ENCODE measurements around the gene OR2F1.

OR2F1 gene, protein sequence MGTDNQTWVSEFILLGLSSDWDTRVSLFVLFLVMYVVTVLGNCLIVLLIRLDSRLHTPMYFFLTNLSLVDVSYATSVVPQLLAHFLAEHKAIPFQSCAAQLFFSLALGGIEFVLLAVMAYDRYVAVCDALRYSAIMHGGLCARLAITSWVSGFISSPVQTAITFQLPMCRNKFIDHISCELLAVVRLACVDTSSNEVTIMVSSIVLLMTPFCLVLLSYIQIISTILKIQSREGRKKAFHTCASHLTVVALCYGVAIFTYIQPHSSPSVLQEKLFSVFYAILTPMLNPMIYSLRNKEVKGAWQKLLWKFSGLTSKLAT

GRCh38 chr7:143954544-143954943 lies at the start of gene OR2F1:
TSS of gene OR2F1 (plus strand) at chr7:143954844. CDS start at chr7:143959971, 5,127 bp downstream.
- CTCF ChIA-PET, result interaction anchor here (1.4 kb wide), 1 partner anchor 174 kb away, joined by 3 read pairs; no protein-coding TSS in a partner anchor
- POLR2A ChIA-PET, result no interaction called here
- DNase-seq (ENCODE audit: extremely low spot score), result no peak
- TF ChIP-seq, protein P1, sequence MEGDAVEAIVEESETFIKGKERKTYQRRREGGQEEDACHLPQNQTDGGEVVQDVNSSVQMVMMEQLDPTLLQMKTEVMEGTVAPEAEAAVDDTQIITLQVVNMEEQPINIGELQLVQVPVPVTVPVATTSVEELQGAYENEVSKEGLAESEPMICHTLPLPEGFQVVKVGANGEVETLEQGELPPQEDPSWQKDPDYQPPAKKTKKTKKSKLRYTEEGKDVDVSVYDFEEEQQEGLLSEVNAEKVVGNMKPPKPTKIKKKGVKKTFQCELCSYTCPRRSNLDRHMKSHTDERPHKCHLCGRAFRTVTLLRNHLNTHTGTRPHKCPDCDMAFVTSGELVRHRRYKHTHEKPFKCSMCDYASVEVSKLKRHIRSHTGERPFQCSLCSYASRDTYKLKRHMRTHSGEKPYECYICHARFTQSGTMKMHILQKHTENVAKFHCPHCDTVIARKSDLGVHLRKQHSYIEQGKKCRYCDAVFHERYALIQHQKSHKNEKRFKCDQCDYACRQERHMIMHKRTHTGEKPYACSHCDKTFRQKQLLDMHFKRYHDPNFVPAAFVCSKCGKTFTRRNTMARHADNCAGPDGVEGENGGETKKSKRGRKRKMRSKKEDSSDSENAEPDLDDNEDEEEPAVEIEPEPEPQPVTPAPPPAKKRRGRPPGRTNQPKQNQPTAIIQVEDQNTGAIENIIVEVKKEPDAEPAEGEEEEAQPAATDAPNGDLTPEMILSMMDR (IDR thresholded peaks at IDR 0.05; ENCODE audit: control extremely low read depth, extremely low read depth, low read depth, missing control alignments), result no peak

- ChIA-PET POLR2A (interaction anchor here (0.6 kb wide), 1 partner anchor 868 kb away, joined by 3 read pairs; no protein-coding TSS in a partner anchor), CTCF (interaction anchor here (1.1 kb wide), 1 partner anchor 13 kb away, joined by 4 read pairs; no protein-coding TSS in a partner anchor)
- TF ChIP-seq, protein P1 (IDR thresholded peaks at IDR 0.05; ENCODE audit: control extremely low read depth, extremely low read depth, low read depth, missing control alignments), result no peak
- no peak for DNase-seq (ENCODE audit: extremely low spot score)
Observed at GRCh38 chr7:143905509-143905908, 49.1 kb upstream of the OR2F1 start.

GRCh38 chr7:143906151-143906550 lies 48.5 kb upstream of the OR2F1 start:
- DNase-seq (ENCODE audit: extremely low spot score), result no peak
- ChIA-PET POLR2A (interaction anchor here (0.6 kb wide), 1 partner anchor 867 kb away, joined by 3 read pairs; no protein-coding TSS in a partner anchor), CTCF (no interaction called here)
- TF ChIP-seq, protein P1 (IDR thresholded peaks at IDR 0.05; ENCODE audit: control extremely low read depth, extremely low read depth, low read depth, missing control alignments), result no peak

DNA sequence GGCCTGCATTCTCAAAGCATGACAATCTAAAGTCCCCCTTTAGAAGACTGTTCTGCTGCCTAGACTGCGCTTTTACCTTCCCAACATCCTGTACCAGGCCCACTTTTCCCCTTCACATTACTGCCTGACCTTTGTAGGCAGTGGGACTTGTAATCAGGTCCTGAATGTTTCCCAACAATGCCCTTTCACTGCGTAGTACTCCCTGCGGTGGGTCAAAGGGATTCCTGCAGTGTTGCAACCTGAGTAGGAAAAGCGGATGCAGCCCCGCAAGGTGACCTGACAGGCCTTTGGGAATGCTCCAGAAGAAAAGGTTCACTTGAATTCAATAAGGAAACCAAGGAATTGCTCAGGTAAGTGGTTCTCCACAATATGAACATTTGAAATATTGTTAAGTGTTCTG lies 47.7 kb upstream of the OR2F1 start:
- CTCF ChIA-PET, result no interaction called here
- POLR2A ChIA-PET, result no interaction called here
- no peak for DNase-seq (ENCODE audit: extremely low spot score)
- TF ChIP-seq, protein P1 (IDR thresholded peaks at IDR 0.05; ENCODE audit: control extremely low read depth, extremely low read depth, low read depth, missing control alignments), result no peak

- TF ChIP-seq, protein P1 (IDR thresholded peaks at IDR 0.05; ENCODE audit: control extremely low read depth, extremely low read depth, low read depth, missing control alignments), result no peak
- POLR2A ChIA-PET, result no interaction called here
- CTCF ChIA-PET, result no interaction called here
- no peak for DNase-seq (ENCODE audit: extremely low spot score)
Observed at GRCh38 chr7:143908120-143908519, 46.5 kb upstream of the OR2F1 start.

DNA sequence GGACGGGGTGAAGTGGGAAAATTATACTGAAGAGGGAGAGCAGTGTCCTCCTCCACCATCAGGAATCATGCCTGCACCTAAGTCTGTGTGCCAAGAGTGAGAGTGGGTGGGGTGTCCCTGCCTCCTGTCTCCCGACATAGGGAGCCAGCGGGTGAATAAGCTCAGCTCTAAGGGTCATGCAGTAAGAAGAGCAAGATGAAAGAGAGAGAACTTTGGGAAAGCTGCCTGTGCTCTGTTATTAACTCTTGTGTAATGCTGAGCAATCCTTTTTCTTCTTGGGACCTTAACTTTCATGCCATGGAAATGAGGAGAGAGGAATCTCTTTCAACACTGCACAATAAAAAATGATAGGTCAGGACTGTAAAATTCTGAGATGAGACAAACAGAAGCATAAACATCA lies 44.8 kb upstream of the OR2F1 start:
- TF ChIP-seq, protein P1 (IDR thresholded peaks at IDR 0.05; ENCODE audit: control extremely low read depth, extremely low read depth, low read depth, missing control alignments), result no peak
- ChIA-PET POLR2A (no interaction called here), CTCF (no interaction called here)
- DNase-seq (ENCODE audit: extremely low spot score), result no peak

All from GM10248 (cell line).